T-helper 2 cell (primary cell): ENCODE results near the gene PALM3.

Source experiments
- DNase-seq, 5 experiments: peaks; one replicate each; pipeline versions ENCODE4 v3.0.0 to v3.0.0-alpha.2; 2012 to 2022
- total RNA-seq, 2 donors: gene quantifications; one replicate each; lab custom pipeline; 2026; lab: John Stamatoyannopoulos, UW

The PALM3 gene, protein sequence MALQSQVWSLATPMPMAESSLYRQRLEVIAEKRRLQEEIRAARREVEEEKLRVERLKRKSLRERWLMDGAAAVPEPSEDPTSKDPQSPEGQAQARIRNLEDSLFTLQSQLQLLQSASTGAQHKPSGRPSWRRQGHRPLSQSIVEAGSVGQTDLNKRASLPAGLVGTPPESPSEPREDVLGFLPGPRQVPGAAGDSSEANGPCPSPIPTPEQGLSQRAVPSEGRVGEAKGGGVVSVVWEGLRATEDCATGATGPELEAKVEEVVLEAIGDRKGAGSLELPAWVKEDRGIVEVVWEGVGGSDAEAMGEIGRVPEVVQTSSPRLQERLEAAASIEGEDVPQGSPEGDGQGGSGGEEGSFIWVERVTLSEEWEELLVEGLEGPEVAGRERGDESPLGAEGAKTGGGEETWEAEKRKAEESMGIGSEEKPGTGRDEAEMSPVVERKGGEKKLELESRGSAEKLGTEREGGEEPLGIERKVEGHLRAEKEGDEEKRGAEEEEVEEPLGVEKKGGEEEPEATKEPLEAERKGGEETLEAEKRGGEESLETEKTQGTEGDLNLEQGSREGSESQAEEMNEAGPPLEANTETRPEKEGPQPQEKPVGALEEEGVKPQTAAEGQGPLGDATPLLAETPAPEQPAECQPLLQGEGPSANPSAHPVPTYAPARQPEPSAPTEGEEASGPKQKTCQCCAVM
- 0 to 0.13 reads per million in 2 donors for total RNA-seq

DNA sequence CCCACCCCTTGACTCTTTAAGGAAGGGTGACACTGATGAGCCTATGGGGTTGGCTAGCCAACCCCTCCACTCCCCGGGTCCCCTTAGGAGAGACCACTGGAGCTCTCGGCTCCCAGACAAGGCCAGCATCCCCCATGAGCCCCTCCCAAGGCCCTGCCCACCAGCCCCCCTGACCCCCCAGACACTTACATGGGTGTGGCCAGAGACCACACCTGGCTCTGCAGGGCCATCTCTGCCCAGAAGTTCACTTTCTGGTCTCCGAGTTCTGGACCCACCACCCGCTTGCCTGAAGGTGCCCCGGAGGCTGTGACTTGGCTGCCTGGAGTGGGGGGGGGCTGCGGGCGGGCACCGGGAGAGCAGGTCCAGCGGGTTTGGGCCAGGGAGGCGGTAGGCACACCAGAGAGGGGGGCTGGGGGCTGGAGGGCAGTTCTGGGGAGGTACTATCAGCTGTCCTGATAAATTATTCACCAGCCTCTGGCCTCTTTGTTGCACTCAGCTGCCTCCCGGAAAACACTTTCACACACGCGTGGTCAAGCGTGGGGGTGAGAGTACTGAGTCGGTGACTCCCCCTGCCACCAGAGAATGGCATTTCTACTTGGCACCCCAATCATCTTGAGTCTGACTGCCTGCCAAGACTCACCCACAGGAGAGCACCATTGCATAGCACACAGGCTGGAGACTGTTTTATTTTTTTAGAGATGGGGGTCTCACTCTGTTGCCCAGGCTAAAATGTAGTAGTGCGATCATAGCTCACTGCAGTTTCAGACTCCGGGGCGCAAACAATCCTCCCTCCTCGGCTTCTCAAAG is at the start of gene PALM3:
PALM3 (minus strand) TSS at position 326 of the 807 bp plus-strand sequence; CDS start at position 230, 96 bp downstream.
- no peak for DNase-seq

DNA sequence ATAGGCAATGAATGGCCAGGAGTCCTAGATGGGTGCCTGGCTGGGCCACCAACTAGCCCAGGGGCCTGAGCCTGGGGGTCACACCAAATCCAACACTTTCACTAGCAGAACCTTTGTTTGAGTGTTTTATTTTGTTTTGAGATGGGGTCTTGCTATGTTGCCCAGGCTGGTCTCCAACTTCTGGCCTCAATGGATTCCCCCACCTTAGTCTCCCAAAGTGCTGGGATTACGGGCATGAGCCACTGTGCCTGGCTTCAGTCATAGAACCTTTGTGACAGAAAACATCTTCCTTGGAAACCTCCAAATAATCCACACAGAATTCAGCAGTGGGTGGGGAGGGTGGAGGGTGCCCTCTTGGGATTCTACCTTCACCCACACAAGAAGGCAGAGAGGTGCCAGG is 49.6 kb upstream of the PALM3 start:
- DNase-seq: no peak

DNA sequence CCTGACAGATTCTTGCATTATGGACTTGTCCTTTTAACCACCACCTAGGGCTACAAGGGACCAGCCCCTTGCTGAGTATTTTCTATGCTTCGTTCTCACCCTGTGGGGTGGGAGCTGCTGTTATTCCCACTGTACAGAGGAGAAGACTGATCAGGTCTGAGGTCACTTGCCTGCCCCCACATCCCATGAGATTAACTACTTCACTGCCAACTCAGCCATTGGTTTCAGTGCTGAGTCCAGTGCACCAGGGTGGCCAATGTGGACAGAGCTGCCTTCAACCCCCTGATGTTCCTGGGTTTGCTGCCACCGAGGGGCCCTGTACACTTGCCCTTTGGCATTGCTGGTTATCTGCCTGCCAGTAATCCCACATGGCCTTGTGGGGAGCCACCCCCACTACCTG is 48.8 kb upstream of the PALM3 start:
- DNase-seq: no peak

DNA sequence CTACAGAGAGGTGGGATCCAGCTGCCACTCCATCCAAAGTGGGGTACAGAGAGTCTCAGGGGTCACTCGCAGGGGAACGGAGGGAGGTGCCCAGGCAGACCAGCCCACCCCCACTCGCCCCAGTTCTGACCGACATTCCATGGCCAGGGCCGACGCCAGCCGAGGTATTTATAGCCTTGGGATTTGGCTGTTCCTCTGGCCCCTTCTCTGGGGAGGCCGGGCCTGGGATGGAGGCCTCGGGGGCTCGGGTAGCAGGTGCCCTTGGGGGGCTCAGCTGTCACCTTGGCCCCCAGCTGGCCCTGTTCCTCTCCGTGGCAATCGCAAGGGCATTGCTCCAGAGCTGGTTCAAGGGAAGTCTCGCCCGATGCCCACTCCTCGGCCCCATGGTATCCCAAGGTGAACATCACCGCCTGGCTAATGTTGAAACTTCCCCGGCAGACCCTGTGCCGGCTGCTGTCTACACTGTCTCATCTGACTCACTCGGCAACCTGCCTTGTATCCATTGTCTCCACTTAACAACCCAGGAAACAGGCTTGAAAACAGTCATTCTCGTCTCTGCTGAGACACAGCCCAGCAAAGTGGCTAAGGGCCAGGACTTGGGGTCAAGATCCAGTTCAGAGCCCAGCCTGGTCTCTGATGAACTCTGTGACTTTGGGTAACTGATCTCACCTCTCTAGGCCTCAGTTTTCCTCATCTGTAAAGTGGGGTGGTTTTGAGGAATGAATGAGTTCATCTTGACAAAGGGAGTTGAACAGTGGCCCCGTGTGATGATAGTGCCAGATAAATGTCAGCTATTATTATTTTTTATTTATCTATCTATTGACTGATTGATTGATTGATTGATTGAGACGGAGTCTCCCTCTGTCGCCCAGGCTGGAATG is 45.9 kb upstream of the PALM3 start:
- DNase-seq: no peak

DNA sequence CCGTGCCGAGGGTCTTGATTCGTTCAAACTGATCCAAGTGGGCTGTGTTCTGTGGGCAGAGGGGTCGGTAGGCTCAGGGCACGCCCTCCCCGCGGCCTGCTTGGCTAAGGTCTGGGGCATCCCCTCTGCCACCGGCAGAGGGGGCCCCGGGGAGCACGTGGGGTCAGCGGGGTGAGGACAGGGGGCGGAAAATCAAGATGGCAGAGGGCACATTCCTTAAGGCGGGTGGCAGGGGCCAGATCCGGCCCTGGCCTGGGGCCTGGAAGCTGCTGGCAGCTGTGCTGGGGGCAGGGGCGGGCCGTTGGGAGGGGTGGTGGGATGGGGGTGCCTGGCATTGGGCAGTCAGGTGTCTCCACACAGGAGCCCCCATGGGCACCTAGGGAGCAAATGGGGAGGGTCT is 45.0 kb upstream of the PALM3 start:
- DNase-seq: no peak

DNA sequence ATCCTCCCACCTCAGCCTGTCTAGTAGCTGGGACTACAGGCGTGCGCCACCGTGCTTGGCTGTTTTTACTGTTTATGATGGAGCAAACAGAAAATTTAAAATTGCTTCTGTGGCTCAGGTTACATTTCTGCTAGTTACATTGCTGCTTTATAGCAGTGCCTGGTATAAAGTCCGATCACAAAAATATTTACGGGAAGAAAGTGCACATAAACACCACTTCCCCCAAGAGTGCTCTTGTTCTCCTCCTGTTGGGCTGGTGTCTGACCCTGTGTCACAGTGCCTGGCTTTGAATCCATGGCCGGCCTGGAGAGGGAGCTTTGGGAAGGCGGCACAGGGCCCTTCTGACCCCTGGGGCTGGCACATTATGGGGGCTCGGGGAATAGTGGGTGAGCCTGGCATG is 43.8 kb upstream of the PALM3 start:
- no peak for DNase-seq

DNA sequence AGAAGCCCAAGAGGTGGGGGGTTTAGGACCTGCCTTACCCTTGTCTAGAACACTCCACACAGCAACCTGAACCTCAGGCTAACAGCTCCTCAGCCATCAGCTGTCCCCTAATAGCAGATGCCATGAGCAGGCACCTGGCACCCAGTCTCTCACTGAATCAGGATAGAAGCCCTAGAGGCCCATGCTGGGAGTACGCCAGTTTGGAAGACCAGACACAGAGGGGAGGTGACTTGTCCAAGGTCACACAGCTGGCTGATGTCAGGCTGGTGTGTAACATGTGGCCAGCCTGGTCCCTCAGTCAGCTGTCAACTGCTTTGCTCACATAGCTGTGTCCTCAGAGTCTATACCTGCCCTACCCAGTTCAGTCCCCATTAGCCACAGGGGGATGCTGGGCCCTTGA is 41.4 kb upstream of the PALM3 start:
- DNase-seq: no peak

DNA sequence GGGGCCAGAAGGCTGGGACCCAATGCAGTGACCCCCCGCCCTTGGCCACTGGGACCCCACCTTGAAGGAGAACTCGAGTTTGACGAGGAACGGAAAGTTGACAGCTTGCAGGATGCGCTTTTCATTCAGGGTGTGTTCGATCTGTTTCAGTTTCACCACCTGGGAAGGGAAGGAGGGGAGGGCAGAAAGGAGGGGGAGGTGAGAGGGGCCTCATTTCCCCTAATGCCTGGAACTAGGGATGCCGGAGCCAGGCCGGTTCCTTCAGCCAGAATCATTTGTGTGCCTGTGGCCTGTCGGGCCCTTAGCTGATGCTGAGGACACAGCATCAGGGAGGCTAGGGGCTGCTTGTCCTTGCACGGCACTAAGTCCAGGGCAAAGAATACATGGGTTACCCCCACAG is 40.9 kb upstream of the PALM3 start:
- no peak for DNase-seq

DNA sequence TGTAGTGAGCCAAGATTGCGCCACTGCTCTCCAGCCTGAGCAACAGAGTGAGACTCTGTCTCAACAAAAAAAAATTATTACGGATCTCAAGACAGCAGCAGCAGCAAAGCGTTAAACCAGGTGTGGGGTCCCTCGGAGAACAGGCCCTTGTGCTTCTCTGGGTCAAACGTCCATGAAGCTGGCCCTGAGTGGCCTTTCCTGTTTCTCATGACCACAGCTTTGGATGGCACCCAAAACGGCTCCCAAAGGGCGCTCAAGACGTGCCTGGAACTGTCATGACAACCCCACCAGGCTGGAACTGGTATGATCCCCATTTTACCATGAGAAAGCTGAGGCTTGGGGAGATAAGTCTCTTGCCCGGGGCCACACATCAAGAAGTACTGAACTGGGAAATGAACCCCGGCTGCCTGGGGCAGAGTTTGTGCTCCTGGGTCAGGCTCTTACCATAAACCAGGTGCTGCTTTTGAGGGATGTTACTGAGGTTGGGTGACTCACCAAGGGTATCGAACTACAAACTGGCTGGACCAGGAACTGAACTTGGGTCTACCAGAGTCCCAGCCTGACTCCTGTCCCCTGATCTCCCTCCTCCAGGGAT is 40.3 kb upstream of the PALM3 start:
- DNase-seq: no peak

DNA sequence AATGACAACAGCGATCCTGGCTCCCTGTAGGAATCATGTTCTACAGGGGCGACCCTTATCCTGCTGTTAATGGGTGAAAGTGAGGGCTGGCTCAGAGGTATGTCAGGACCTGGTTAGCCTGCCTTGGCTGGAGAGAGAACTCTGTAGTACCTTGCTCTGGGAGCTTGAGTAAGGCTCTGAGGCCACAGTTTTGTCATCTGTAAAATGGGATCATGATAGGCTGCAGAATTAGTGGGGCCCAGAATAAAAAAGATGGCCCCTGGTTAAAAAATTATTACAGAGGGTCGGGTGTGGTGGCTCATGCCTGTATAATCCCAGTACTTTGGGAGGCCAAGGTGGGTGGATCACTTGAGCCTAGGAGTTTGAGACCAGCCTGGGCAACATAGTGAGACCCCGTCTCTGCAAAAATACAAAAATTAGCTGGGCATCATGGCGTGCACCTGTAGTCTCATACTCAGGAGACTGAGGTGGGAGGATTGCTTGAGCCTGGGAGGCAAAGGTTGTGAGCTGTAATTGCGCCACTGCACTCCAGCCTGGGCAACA is 39.2 kb upstream of the PALM3 start:
- no peak for DNase-seq

DNA sequence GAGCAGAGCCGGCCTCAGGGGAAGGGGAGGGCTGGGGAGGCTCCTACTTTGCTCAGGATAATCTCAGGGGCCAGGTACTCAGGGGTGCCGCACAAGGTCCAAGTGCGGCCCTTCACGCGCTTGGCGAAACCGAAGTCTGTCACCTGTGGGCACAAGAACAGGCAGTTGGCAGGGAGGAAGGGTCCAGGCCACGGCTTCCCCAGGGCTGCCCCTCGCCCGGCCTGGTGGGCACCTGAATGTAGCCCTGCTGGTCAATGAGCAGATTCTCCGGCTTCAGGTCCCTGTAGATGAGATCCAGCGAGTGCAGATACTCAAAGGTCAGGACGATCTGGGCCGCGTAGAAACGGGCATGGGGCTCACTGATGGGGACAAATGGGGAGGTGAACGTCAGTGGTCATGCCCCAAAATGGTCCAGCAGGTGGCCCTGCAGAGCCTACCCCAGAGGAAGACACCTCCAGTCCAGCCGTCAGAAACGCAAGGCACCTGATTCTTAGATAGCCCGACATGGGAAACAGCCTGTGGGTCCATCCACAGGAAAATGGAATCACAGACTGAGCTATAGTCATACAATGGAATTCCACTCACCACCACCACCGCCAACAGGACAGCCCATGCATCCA is 35.8 kb upstream of the PALM3 start:
- no peak for DNase-seq

DNA sequence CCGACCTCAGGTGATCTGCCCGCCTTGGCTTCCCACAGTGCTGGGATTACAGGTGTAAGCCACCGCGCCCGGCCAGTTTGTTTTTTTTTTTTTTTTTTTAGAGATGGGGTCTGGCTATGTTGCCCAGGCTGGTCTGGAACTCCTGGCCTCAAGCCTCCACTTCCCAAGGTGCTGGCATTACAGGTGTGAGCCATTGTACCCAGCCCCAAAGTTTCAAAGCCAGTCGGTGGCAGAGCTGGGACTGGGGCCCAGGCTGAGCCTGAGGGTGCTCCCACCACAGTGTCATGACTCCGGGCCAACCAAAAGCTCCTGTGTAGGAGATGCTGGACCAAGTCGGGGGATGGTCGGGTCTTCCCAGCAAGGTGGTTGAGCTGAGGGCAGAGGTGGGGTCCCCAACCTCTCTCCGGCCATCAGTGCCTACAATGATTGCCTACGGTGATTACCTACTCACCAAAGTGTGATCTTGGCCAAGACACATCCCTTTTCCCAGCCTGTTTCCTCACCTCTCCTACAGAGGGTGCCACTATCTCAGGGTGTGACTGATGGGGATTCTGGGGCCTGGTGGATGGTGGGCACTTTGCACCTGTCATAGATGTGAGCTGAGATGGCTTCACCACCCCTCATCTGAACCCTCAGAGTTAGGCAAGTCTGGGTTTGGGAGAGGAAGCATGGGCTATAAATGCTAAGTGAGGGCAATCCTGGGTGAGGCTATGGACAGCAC is 34.6 kb upstream of the PALM3 start:
- DNase-seq: no peak

DNA sequence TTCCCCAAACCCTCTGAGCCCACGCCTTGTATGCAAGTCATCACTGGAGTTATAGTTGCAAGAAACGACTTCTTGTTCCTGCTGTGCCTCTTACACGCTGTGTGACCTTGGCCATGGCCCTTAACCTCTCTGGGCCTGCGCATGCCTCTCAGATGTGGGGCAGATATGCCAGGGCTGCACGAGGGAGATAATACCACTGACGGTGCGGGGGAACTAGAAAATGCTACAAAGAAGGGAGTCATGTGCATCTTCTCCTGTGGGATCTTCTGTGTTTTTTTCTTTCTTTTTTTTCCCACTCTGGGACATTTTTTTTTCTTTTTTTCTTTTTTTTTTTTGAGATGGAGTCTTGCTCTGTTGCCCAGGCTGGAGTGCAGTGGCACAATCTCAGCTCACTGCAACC is 33.0 kb upstream of the PALM3 start:
- DNase-seq: no peak

DNA sequence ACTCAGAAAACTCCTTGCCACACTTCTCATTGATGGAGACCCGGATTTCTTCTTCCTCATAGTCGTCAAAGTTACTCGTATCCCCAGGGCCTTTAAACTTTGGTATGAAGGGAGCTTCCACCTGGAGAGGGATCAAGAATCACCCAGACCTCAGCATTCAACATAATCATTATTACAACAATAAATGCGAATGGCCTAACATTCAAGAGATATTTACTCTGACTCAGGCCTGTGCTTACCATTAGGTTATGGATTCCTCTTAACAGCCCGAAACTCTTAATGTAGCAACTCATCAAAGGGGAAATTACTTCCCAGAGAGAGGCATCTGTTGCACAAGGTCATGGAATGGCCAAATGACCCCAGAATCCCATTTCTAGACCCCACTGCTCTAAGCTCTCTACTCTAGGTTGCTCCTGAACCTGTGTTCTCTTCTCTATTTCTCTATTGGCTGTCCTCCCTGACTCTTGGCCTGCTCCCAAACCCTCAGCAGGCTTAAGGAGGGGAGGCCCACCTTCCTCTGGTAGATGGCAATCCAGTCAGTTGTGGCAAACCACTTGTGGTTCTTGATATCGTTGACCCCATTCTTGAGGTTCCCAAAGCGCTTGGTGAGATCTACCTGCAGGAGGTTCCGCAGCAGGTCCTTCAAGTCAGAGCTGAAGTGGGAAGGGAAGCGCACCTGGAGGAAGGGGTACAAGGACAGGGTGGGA is 31.4 kb upstream of the PALM3 start:
- no peak for DNase-seq

DNA sequence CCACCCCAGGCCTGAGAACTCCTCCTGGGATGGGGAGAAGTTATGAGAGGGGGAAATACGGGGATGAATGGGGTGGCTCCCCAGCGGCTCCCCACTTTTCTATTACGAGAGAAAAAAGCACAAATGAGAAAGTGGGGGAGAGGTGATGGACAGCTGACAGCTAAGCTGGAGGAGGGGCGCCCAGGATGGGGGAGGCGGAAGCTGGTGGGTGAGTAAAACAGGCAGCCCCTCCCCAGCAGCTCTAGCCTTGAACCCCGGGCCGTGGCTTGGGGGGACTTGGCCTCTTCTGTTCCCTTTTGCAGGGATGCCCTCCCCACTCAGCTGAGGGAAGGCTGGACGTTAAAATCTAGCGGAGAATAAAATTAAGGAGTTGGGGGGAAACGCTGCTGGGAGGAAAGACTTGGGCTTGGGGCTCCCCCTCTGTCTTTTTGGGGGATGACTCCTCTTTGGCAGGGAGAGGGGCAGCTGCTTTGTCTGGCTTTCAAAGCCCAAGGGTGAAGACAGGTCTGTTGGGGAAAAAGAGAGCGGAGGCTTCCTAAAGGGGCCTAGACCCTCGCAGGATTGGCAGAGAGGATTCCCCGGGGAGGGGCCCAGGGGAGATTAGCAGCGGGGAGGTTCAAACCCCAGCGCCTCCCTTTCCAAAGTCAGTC is 30.1 kb upstream of the PALM3 start:
- peak in 1 of 5 experiments; percentile 72 for DNase-seq

DNA sequence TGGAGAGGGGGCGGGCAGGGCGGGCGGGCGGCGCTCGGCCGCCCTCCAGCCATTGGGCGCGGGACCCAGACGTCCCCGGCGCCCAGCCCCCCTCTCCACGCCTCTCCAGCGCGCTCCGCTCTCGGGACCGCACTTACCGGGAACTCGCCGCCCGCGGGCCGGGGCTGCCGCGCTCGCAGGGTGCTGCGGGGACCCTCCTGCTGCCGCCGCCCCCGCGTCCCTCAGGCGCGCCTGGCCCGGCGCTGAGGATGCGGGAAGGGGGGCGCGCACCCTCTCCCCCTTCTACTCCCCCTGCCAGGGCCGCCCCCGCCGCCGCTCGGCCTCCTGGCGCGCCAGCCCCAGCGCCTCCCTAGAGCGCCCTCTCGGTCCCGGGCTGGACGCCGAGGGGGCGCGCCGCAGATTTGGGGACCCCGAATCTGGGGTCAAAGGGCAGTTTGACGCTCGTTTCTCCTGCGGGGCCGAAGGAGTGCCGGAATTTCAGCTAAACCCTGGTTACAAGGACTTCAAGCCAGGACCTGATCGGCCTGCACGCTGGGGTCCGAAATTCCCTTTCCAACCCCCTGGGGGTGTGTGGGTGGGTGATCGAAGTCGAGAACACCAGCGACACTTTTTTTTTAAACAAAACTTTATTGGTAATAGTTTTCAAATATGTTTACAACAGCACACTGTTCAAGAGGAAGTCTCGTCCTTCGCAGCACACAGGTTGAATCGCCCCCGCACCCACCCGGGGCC is 29.4 kb upstream of the PALM3 start:
- peak in 4 of 5 experiments; percentile 47 to 81 (median 57) for DNase-seq

DNA sequence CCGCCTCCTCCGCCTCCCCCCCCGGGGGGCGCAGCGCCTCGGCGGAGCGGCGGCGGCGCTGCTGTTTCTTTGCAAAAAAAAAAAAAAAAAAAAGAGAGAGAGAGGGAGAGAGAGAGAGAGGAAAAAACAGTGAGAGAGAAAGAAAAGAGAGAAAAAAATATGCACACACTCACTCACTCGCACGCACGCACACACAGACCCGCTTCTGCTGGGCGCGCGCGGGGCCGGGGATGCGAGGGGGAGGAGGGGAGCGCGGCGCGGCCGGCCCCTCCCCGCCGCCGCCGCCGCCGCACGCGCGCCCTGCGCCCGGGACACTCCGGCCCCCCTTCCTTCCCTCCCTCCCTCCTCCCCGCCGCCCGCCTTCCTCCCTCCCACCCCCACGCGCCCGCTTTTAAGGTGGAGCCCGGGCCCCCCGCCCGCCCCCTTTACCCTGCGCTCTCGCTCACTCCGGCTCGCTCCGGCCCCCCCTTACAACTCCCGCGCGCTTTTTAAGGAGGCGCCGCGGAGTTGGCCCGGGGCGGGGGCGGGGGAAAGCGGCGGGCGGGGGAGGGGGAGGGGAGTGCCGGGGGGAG is 28.7 kb upstream of the PALM3 start, which contains the start of gene SAMD1:
SAMD1 (minus strand) TSS at position 243 of the 572 bp plus-strand sequence.
- DNase-seq: peak; percentile 63 to 92 (median 73)
